Esophagus muscularis mucosa (tissue), 4 donors: ENCODE data around the gene RPIA.

Experiments used
- EP300 ChIP-seq: sonication (generic); formaldehyde crosslinking; IDR thresholded peaks from one replicate; pipeline ENCODE4 v1.6.1; 2017; ENCODE audit warnings: antibody characterized with exemption
- POLR2A ChIP-seq: fragments of 450-650 bp; IDR thresholded peaks from one replicate; pipeline ENCODE4 v1.6.1; 2017; ENCODE audit warnings: antibody characterized with exemption, moderate library complexity, mild to moderate bottlenecking, low read depth
- POLR2AphosphoS5 ChIP-seq, 2 donors: sonication (generic); formaldehyde crosslinking; IDR thresholded peaks; one replicate each; pipeline ENCODE4 v1.6.1; 2017; ENCODE audit warnings: antibody characterized with exemption in 2 of 2
- TF ChIP-seq, protein P1 (sequence below), 3 experiments: fragments of 200-600 bp in 2 of 3; fragments of 450-650 bp in 1 of 3; sonication (generic) in 2 of 3; IDR thresholded peaks; one replicate each; pipeline ENCODE4 v1.5.1; 2017 to 2019; ENCODE audit warnings: antibody characterized with exemption in 3 of 3, mild to moderate bottlenecking in 2 of 3, moderate library complexity in 1 of 3

DNA sequence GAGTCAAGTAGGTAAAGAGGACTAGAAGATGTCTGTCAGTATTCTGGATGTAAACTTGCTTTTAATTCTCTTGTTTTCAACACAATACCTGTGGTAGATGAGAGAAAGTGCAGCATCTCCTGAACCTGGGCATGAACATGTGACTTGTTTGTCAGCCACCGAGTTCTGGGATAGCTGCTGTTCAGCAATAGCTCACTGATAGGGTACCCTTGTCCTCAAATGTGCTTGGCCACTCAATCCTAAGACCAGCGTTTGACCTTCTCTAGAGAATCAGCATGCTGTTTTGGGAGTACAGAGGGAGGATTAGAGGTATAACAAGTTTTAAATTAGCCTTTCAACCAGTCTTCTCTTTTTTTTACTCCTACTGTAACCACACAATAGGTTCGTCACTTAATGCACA, 23.2 kb downstream of the RPIA start:
- TF ChIP-seq, protein P1, sequence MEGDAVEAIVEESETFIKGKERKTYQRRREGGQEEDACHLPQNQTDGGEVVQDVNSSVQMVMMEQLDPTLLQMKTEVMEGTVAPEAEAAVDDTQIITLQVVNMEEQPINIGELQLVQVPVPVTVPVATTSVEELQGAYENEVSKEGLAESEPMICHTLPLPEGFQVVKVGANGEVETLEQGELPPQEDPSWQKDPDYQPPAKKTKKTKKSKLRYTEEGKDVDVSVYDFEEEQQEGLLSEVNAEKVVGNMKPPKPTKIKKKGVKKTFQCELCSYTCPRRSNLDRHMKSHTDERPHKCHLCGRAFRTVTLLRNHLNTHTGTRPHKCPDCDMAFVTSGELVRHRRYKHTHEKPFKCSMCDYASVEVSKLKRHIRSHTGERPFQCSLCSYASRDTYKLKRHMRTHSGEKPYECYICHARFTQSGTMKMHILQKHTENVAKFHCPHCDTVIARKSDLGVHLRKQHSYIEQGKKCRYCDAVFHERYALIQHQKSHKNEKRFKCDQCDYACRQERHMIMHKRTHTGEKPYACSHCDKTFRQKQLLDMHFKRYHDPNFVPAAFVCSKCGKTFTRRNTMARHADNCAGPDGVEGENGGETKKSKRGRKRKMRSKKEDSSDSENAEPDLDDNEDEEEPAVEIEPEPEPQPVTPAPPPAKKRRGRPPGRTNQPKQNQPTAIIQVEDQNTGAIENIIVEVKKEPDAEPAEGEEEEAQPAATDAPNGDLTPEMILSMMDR (IDR thresholded peaks at IDR 0.05): no peak
- TF ChIP-seq POLR2A (no peak), POLR2AphosphoS5 (IDR thresholded peaks at IDR 0.05) (no peak), EP300 (no peak)
